Measurements from ENCODE around the gene RRAD. TPM values are rescaled to one million over a fixed set of nuclear protein-coding genes. Genes with fewer than 3 reads are reported as not detected.

RRAD gene
- polyA plus RNA-seq, 1 donor from 2014 or later = 1.0 TPM

DNA sequence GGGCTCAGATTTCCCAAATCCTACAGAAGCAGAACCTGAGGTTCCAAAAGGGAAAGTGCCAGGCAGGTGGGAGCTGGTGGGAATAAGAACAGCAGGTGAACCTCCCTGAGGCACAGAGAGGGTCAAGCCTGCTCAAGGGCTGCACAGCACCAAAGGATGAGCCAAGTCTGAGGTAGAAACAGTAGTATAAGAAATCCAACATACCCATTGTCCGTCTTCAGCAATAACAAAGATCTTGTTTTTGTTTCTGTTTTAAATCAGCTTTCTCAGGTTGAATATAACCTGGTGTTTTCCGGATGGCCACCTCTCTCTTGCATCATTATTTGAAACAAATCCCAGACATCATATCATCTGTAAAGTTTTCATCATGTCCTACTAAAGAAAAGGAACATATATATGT is 25.1 kb upstream of the RRAD start:
- H3K4me3 ChIP-seq (ENCODE audit: low read length) = no peak overlapping the region
- TF ChIP-seq EP300 (conservative IDR thresholded peaks at IDR 0.05; ENCODE audit: poor library complexity, severe bottlenecking) (no peak), TAF1 (IDR thresholded peaks at IDR 0.05; ENCODE audit: low read depth) (no peak), SMC3 (conservative IDR thresholded peaks at IDR 0.05; ENCODE audit: poor library complexity) (no peak), MXI1 (conservative IDR thresholded peaks at IDR 0.05; ENCODE audit: poor library complexity, severe bottlenecking) (no peak), EZH2 (IDR thresholded peaks at IDR 0.05; ENCODE audit: borderline replicate concordance, insufficient read depth, low read length, poor library complexity, severe bottlenecking) (no peak)
- H3K9me3 ChIP-seq (ENCODE audit: low read length) = no peaks in the 10 kb centered on the region
- peaks cover 36% of the 10 kb centered on the region for H3K27me3 ChIP-seq (ENCODE audit: insufficient read depth, low read depth, low read length)
- H3K36me3 ChIP-seq (ENCODE audit: insufficient read depth, low read length) = no peaks in the 10 kb centered on the region
- no peak overlapping the region for H3K9ac ChIP-seq (ENCODE audit: low read length)
- H3K4me2 ChIP-seq (ENCODE audit: low read length) = no peak overlapping the region
- H3K79me2 ChIP-seq (replicated peaks; ENCODE audit: insufficient read depth, low read length) = no peaks in the 10 kb centered on the region
- no peak overlapping the region for H2AFZ ChIP-seq (ENCODE audit: low read depth, low read length)
- no peaks in the 10 kb centered on the region for H3K9me2 ChIP-seq (ENCODE audit: insufficient read depth, low read length)
- H3F3A ChIP-seq (ENCODE audit: insufficient read depth, low read length, poor library complexity, severe bottlenecking) = no peaks in the 10 kb centered on the region
- H3K27ac ChIP-seq (ENCODE audit: low read length) = no peak overlapping the region
- no peaks in the 10 kb centered on the region for H4K20me1 ChIP-seq (ENCODE audit: insufficient read depth)

DNA sequence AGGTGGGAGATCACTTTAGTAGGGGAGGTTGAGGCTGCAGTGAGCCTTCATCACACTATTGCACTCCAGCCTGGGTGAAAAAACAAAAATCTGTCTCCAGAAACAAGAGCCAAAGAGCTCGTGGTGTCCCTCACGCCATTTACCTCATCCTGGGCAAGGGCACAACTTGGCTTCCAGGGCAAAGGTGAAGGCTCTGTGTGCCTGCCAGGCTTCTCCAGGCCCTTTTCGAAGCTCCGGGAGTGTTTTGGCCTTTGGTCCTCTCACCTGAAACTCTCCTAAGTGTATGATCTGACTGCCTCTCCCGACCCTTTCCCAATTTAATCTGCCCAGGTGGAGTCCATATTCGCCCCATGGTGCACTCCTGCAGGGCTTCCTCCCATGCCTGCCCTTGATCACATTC is 24.1 kb upstream of the RRAD start:
- Histone ChIP-seq H3K79me2 (replicated peaks; ENCODE audit: insufficient read depth, low read length) (no peaks in the 10 kb centered on the region), H3F3A (ENCODE audit: insufficient read depth, low read length, poor library complexity, severe bottlenecking) (no peaks in the 10 kb centered on the region), H3K4me3 (ENCODE audit: low read length) (no peak overlapping the region), H3K36me3 (ENCODE audit: insufficient read depth, low read length) (no peaks in the 10 kb centered on the region), H4K20me1 (ENCODE audit: insufficient read depth) (no peaks in the 10 kb centered on the region), H3K27me3 (ENCODE audit: insufficient read depth, low read depth, low read length) (peaks cover 36% of the 10 kb centered on the region), H3K9me2 (ENCODE audit: insufficient read depth, low read length) (no peaks in the 10 kb centered on the region), H3K27ac (ENCODE audit: low read length) (no peak overlapping the region), H2AFZ (ENCODE audit: low read depth, low read length) (no peak overlapping the region), H3K9me3 (ENCODE audit: low read length) (no peaks in the 10 kb centered on the region), H3K4me2 (ENCODE audit: low read length) (no peak overlapping the region), H3K9ac (ENCODE audit: low read length) (no peak overlapping the region)
- TF ChIP-seq MXI1 (conservative IDR thresholded peaks at IDR 0.05; ENCODE audit: poor library complexity, severe bottlenecking) (no peak), POLR2AphosphoS5 (IDR thresholded peaks at IDR 0.05) (no peak), RAD21 (conservative IDR thresholded peaks at IDR 0.05) (no peak), TAF1 (IDR thresholded peaks at IDR 0.05; ENCODE audit: low read depth) (no peak), SMC3 (conservative IDR thresholded peaks at IDR 0.05; ENCODE audit: poor library complexity) (no peak), EZH2 (IDR thresholded peaks at IDR 0.05; ENCODE audit: borderline replicate concordance, insufficient read depth, low read length, poor library complexity, severe bottlenecking) (no peak), EP300 (conservative IDR thresholded peaks at IDR 0.05; ENCODE audit: poor library complexity, severe bottlenecking) (no peak)
- TF ChIP-seq, protein P1, sequence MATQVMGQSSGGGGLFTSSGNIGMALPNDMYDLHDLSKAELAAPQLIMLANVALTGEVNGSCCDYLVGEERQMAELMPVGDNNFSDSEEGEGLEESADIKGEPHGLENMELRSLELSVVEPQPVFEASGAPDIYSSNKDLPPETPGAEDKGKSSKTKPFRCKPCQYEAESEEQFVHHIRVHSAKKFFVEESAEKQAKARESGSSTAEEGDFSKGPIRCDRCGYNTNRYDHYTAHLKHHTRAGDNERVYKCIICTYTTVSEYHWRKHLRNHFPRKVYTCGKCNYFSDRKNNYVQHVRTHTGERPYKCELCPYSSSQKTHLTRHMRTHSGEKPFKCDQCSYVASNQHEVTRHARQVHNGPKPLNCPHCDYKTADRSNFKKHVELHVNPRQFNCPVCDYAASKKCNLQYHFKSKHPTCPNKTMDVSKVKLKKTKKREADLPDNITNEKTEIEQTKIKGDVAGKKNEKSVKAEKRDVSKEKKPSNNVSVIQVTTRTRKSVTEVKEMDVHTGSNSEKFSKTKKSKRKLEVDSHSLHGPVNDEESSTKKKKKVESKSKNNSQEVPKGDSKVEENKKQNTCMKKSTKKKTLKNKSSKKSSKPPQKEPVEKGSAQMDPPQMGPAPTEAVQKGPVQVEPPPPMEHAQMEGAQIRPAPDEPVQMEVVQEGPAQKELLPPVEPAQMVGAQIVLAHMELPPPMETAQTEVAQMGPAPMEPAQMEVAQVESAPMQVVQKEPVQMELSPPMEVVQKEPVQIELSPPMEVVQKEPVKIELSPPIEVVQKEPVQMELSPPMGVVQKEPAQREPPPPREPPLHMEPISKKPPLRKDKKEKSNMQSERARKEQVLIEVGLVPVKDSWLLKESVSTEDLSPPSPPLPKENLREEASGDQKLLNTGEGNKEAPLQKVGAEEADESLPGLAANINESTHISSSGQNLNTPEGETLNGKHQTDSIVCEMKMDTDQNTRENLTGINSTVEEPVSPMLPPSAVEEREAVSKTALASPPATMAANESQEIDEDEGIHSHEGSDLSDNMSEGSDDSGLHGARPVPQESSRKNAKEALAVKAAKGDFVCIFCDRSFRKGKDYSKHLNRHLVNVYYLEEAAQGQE (IDR thresholded peaks at IDR 0.05; ENCODE audit: borderline replicate concordance) = no peak
- TF ChIP-seq, protein P2, sequence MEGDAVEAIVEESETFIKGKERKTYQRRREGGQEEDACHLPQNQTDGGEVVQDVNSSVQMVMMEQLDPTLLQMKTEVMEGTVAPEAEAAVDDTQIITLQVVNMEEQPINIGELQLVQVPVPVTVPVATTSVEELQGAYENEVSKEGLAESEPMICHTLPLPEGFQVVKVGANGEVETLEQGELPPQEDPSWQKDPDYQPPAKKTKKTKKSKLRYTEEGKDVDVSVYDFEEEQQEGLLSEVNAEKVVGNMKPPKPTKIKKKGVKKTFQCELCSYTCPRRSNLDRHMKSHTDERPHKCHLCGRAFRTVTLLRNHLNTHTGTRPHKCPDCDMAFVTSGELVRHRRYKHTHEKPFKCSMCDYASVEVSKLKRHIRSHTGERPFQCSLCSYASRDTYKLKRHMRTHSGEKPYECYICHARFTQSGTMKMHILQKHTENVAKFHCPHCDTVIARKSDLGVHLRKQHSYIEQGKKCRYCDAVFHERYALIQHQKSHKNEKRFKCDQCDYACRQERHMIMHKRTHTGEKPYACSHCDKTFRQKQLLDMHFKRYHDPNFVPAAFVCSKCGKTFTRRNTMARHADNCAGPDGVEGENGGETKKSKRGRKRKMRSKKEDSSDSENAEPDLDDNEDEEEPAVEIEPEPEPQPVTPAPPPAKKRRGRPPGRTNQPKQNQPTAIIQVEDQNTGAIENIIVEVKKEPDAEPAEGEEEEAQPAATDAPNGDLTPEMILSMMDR (IDR thresholded peaks at IDR 0.05; ENCODE audit: poor library complexity, severe bottlenecking) = no peak
